Stimulated activated CD8-positive, alpha-beta memory T cell treated with anti-CD3 and anti-CD28 coated beads, Interleukin-7, amount 100 ng/mL, for 48 hours (primary cell): ENCODE measurements around the gene GNG7.
A peak's percentile ranks its signal among the peaks of the same experiment; 100 is the strongest.

ENCODE experiments used
- DNase-seq, 2 donors: peaks; one replicate each; pipeline ENCODE4 v3.0.0-alpha.2; 2020; ENCODE audit warnings: low read depth in 1 of 2; ENCODE audit errors: extremely low read depth in 1 of 2

Gene GNG7

DNA sequence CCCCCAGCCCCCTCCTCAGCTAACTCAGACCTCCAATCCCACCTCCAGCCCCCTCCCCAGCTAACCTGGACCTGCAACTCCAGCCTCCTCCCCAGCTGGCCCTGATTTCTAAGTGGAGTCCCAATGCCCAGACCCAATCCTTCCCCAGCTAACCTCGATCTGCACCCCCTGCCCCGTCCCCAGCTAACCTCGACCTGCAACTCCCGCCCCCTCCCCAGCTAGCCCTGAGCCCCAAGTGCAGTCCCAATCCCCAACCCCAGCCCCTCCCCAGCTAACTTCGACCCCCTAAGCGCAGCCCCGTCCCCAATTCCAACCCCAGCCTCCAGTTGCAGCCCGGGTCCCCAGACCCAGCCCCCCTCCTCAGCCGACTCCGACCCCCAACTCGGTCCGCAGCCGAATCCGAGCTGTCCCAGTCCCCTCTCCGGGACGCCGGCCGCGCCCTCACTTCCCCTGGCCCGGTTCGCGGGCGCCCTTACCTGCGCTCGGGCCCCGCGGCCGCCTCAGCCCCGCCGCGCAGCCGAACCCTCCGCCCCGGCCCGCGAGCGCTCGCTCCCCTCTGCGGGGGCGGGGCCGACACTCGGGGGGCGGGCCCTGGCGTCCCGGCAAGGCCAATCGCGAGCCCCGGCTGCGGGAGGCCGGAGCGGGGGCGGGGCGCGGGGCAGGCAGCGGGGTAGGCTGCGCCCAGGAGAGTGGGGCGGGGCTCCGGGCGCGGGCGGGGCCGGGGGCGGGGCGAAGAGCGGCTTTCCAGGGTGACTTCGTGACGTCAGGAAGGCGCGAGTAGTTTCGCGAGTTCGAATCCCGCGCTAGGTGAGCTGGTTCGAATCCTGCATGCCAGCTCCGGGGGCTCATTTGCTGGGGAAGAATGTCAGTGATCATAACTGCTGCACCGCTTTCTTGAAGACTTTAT is at the start of gene GNG7:
GNG7 (minus strand) TSS at position 525 of the 907 bp plus-strand sequence. CDS start 182,006 bp downstream, outside the sequence.
- peak; percentile 86 to 90 for DNase-seq

DNA sequence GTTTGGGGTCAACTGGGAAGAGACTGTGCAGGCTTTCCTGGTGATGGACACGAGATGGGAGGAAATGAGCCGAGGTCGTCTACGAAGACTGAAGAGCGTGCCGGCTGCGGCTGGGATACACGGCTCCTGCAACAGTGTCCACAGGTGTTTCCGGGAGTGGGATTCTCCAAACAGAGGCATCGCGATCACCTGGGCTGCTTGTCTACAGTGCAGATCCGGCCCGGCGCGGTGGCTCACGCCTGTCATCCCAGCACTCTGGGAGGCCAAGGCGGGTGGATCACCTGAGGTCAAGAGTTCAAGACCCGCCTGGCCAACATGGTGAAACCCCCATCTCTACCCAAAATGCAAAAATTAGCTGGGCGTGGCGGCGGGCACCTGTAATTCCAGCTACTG is 48.9 kb upstream of the GNG7 start:
- no peak for DNase-seq

DNA sequence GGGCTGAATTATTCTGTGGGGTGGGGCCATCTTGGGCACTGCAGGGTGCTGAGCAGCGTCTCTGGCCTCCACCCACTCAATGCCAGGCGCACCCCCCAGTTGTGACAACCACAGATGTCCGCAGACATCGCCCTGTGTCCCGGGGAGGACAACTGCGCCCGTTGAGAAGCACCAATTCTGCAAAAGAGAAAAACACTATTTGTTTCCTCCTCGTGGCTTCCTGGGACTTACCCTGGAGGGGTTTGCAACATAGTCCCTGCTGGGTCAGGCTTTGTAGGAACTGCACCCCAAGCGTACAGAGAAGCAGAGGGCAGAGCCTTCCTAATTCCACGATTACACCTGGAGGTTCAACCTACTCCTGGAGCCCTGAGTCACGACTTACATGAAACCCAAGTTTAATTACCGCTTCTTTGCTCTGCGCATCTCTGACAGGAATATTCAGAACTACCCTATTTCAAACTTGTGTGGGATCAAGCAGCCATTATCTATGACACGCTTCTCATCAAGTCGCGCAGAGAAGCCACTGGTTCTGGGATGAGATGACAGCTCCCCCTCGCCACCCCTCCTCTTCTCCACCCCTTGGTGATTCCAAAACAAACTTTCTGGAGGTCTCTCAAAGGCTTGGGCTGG is 48.4 kb upstream of the GNG7 start:
- DNase-seq = no peak

GRCh38 chr19:2747349-2747748 is 44.9 kb upstream of the GNG7 start:
- DNase-seq = no peak

DNA sequence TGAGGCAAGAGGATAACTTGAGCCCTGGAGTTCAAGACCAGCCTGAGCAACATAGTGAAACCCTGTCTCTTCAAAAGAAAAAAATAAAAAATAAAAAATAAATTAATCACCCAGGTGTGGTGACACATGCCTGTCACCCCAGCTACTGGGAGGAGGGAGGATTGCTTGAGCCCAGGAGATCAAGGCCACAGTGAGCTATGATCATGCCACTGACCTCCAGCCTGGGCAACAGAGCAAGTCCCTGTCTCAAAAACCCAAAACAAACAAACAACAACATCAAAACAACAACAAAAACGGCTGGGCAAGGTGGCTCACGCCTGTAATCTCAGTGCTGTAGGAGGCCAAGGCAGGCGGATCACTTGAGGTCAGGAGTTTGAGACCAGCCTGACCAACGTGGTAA is 41.6 kb upstream of the GNG7 start:
- no peak for DNase-seq

DNA sequence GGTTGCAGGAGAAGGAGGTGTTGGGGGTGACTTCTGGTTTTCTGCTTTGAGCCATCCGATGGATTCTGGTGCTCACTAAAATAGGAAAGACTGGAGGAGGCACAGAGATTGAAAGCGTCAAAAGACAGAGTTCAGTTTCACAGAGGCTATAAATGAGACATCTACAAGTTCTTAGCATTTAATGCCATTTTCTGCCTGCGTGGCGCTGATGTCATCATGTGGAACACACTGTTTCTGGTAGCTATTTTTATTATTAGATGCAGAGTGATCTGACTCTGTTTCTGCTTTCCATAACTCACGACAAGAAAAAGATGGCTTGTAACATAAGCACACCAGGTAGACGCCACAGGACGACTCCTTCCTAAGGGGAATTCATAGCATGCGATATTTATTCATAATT is 40.6 kb upstream of the GNG7 start:
- no peak for DNase-seq

DNA sequence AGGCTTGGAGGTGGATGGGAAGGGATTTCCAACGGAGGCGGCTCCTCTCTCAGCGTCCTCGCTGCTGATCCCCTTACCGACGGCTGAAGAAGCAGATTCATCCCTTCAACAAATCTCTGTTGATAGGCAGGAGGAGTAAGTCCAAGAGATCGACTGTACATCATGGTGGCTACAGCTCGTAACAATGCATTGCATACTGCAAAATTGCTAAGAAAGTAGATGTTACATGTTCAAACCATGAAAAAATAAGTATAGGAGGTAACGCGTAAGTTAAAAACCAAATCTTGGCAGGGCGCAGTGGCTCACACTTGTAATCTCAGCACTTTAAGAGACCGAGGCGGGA is 37.8 kb upstream of the GNG7 start:
- no peak for DNase-seq

DNA sequence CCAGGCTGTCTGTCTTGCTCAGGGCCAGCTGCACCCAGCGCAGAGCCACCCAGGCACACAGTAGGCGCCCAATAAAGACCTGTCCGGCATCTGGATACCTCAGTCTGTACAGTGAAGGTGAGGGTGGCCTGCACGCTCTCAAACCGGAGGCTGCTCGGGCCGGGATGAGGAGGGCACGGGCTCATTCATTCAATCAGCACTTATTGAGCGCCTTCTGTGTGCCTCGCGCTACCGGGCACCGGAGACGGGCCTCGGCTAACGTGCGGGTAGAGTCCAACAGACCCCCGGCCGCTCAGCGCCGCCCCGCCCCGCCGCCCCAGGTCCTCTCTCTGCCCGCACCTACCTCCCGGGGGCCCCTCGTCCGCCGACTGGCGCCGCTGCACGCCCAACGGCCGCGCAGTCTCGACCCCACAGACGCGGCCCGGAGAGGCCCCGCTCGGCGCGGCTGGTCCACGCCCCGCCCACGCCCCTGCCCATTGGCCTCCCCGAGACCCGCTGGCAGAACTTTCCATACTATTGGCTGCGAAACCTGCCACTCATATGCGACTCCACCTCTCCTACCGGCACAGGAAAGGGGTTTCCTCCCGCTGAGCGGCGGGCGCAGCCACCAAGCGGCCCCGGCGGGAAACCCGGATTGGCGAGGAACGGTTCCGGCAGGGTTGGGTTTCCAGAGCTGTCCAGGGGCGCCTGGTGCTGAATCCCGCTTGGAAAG is 37.3 kb upstream of the GNG7 start, which contains the start of gene SLC39A3:
SLC39A3 (minus strand) TSS at position 416 of the 712 bp plus-strand sequence. CDS start 2,760 bp downstream, outside the sequence.
- peak; percentile 96 to 98 for DNase-seq

GRCh38 chr19:2736550-2737190 is 34.2 kb upstream of the GNG7 start:
- no peak for DNase-seq

GRCh38 chr19:2735374-2735773 is 32.9 kb upstream of the GNG7 start:
- no peak for DNase-seq

- no peak for DNase-seq
Observed at GRCh38 chr19:2734589-2735288, 32.2 kb upstream of the GNG7 start.

GRCh38 chr19:2733930-2734588 is 31.6 kb upstream of the GNG7 start:
- DNase-seq = no peak

DNA sequence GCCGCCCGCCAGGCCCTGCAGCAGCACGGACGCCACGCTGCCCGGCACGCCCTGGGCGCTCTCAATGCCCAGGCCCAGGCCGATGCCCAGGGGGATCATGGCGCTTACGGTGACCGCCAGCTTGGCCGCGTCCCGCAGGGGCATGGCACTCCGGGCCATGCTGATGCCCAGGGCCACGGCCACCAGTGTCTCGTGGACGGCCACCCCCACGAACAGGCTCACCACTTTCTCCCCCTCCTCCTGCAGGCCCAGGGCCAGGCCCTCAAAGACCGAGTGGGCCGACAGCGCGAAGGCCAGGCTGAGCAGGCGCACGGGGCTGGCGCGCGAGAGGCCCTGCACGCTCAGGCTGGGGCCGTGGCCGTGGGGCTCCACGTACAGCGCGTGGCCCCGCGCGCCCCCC is 30.4 kb upstream of the GNG7 start:
- no peak for DNase-seq

DNA sequence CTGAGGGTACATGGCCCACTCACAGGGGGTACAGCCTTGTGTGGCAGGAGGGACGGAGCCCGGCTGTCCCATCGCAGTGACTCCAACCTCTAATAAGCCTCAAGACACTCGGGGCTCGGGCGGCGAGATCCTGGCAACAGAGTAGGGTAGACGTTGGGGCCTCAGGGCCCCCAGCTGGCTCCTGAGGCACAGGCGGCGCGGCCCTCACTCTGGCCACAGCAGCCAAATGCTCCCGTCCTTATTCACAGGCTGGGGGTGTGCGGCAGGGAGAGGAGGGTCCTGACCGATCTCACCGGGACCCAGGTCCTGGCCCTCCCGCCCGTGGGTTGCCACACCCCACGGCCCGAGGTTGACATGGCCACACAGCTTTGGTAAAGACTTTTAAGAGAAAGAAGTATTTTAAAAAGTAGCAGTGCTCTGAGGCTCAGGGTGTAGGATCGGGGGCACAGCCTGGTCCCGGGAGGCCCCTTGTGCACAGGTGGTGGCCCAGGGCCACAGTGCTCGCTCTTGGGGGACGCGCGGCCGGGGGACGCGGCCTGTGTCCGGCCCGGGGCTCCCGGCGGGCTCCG is 29.7 kb upstream of the GNG7 start:
- DNase-seq = no peak

- no peak for DNase-seq
Observed at GRCh38 chr19:2731181-2731995, 28.9 kb upstream of the GNG7 start.

GRCh38 chr19:2729943-2730818 is 27.7 kb upstream of the GNG7 start:
- DNase-seq = no peak

- no peak for DNase-seq
Observed at GRCh38 chr19:2728783-2729387, 26.4 kb upstream of the GNG7 start.

DNA sequence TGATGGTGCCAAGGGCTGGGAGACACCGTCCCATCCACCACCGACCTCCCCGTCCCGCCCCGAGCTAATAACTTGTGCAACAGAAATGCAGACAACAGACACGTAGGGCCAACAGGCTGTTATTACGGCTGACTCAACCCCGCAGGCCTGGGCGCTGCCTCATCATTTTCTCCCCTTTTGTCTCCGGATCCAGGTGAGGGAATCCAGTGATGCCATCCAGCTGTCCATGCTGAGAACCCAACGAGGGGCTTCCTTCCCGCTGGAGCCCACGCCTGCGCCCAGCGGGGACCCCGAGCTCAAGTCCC is 25.1 kb upstream of the GNG7 start:
- DNase-seq = no peak
